GM12878 (cell line): ENCODE results near the gene BCLAF1. TPM values are rescaled to one million over a fixed set of nuclear protein-coding genes. Genes with fewer than 3 reads are reported as not detected.

Experiments used
- ATAC-seq: fragments of 200-7000 bp; cut with Tn5 transposase; 3 replicates; pipeline ENCODE4 v1.9.1; 2020; ENCODE audit warnings: mild to moderate bottlenecking, moderate library complexity
- BruUV-seq: library from RNA; stranded (reverse); fragments of 400-500 nt; replicated peaks from 2 replicates; lab custom pipeline; 2021; lab: Mats Ljungman, UMichigan
- CTCF ChIA-PET: fragments of 300-600 bp; sonication (Branson Sonifier 250); formaldehyde crosslinking; extraction: SDS; loops from one replicate; lab custom pipeline; 2021; ENCODE audit warnings: inconsistent platforms; lab: Yijun Ruan, JAX
- POLR2A ChIA-PET: fragments of 350-600 bp; formaldehyde crosslinking; extraction: SDS; loops from one replicate; lab custom pipeline; 2021; ENCODE audit warnings: inconsistent platforms; lab: Charles Lee
- RAD21 ChIA-PET: fragments of 300-600 bp; sonication (Branson Sonifier 250); formaldehyde crosslinking; loops from one replicate; lab custom pipeline; 2023; ENCODE audit warnings: antibody characterized with exemption; ENCODE audit not compliant: unreplicated experiment; lab: Charles Lee
- SMC1A ChIA-PET: fragments of 300-600 bp; sonication (Branson Sonifier 250); formaldehyde crosslinking; loops from one replicate; lab custom pipeline; 2023; ENCODE audit not compliant: unreplicated experiment, uncharacterized antibody; lab: Charles Lee
- DNase-seq: peaks from one replicate; pipeline ENCODE4 v3.0.0-alpha.2; 2011; ENCODE audit warnings: low read depth, low spot score
- FAIRE-seq: peaks from 3 replicates; lab custom pipeline; 2011; peaks lifted over from hg19 to GRCh38; lab: Jason Lieb, UNC
- H2AFZ ChIP-seq: 2 replicates; pipeline ENCODE4 v1.6.0; 2011; ENCODE audit warnings: low read depth, low read length, control low read depth; ENCODE audit not compliant: control insufficient read depth
- H3K27ac ChIP-seq: 2 replicates; pipeline ENCODE4 v1.5.1; 2011; ENCODE audit warnings: control low read depth; ENCODE audit not compliant: control insufficient read depth, insufficient read depth
- H3K27me3 ChIP-seq, 2 experiments: replicated peaks in 1 of 2; 2 replicates each; pipeline versions ENCODE4 v1.6.0 to v1.6.1; 2011; ENCODE audit warnings: low read length in 1 of 2; ENCODE audit not compliant: control insufficient read depth in 2 of 2, insufficient read depth in 2 of 2
- H3K36me3 ChIP-seq, 2 experiments: 2 replicates each; pipeline ENCODE4 v1.5.1; 2011; ENCODE audit warnings: low read length in 1 of 2; ENCODE audit not compliant: control insufficient read depth in 2 of 2, insufficient read depth in 2 of 2
- H3K4me1 ChIP-seq: 2 replicates; pipeline ENCODE4 v1.6.1; 2011; ENCODE audit warnings: mild to moderate bottlenecking, low read length, moderate library complexity, mixed read lengths; ENCODE audit not compliant: control insufficient read depth, insufficient read depth
- H3K4me2 ChIP-seq: 2 replicates; pipeline ENCODE4 v1.6.0; 2011; ENCODE audit warnings: control low read depth; ENCODE audit not compliant: control insufficient read depth, insufficient read depth
- H3K4me3 ChIP-seq: fragments of 200-600 bp; sonication (generic); 2 replicates; pipeline ENCODE4 v1.5.1; 2016
- H3K79me2 ChIP-seq: 2 replicates; pipeline ENCODE4 v1.6.0; 2011; ENCODE audit warnings: low read length; ENCODE audit not compliant: control insufficient read depth, insufficient read depth
- H3K9ac ChIP-seq: 2 replicates; pipeline ENCODE4 v1.8.0; 2011; ENCODE audit warnings: low read length, control low read depth, mixed read lengths; ENCODE audit not compliant: control insufficient read depth, insufficient read depth
- H3K9me3 ChIP-seq: replicated peaks from 3 replicates; pipeline ENCODE4 v1.5.1; 2011; ENCODE audit warnings: mild to moderate bottlenecking, low read length; ENCODE audit not compliant: control insufficient read depth, insufficient read depth
- H4K20me1 ChIP-seq: 2 replicates; pipeline ENCODE4 v1.6.0; 2011; ENCODE audit not compliant: control insufficient read depth, insufficient read depth
- CBX5 ChIP-seq: sonication (generic); IDR thresholded peaks from 2 replicates; pipeline ENCODE4 v1.6.1; 2016; ENCODE audit warnings: low read depth, moderate library complexity, mild to moderate bottlenecking, inconsistent platforms
- CHD4 ChIP-seq: fragments of 200-600 bp; sonication (generic); IDR thresholded peaks from 2 replicates; pipeline ENCODE4 v1.6.1; 2016; ENCODE audit warnings: mild to moderate bottlenecking
- EED ChIP-seq: sonication (generic); IDR thresholded peaks from 2 replicates; pipeline ENCODE4 v1.6.1; 2016; ENCODE audit warnings: antibody characterized with exemption, low read depth
- JUNB ChIP-seq: IDR thresholded peaks from 2 replicates; pipeline ENCODE4 v1.6.1; 2016; ENCODE audit warnings: antibody characterized with exemption, mild to moderate bottlenecking
- MXI1 ChIP-seq: fragments of 150-350 bp; IDR thresholded peaks from 2 replicates; pipeline ENCODE4 v1.6.1; 2011; ENCODE audit warnings: low read depth, mild to moderate bottlenecking, inconsistent platforms, low read length, improper control_type of control experiment
- NFYB ChIP-seq: IDR thresholded peaks from 2 replicates; pipeline ENCODE4 v1.6.1; 2011; ENCODE audit warnings: low read depth, mild to moderate bottlenecking, low read length, improper control_type of control experiment, moderate library complexity; ENCODE audit not compliant: insufficient read depth
- NR2C1 ChIP-seq: fragments of 450-650 bp; IDR thresholded peaks from 2 replicates; pipeline ENCODE4 v1.6.1; 2017; ENCODE audit warnings: antibody characterized with exemption, mild to moderate bottlenecking, moderate library complexity
- PAX5 ChIP-seq: IDR thresholded peaks from 2 replicates; pipeline ENCODE4 v1.6.1; 2011; ENCODE audit warnings: low read depth, low read length, borderline replicate concordance
- RELA ChIP-seq: fragments of 450-650 bp; IDR thresholded peaks from 2 replicates; pipeline ENCODE4 v1.8.0; 2014; ENCODE audit warnings: borderline replicate concordance; ENCODE audit not compliant: partially characterized antibody
- SMARCA5 ChIP-seq: fragments of 450-650 bp; IDR thresholded peaks from 2 replicates; pipeline ENCODE4 v1.6.1; 2017; ENCODE audit warnings: mild to moderate bottlenecking
- STAT1 ChIP-seq: fragments of 450-650 bp; conservative IDR thresholded peaks from 2 replicates; pipeline ENCODE4 v1.6.1; 2014; ENCODE audit warnings: antibody characterized with exemption, mild to moderate bottlenecking
- TARDBP ChIP-seq: IDR thresholded peaks from 2 replicates; pipeline ENCODE4 v1.6.1; 2016; ENCODE audit warnings: borderline replicate concordance
- ZNF207 ChIP-seq: fragments of 450-650 bp; IDR thresholded peaks from 2 replicates; pipeline ENCODE4 v1.6.1; 2014; ENCODE audit warnings: antibody characterized with exemption, mild to moderate bottlenecking, borderline replicate concordance
- ZNF274 ChIP-seq: IDR thresholded peaks from one replicate; pipeline ENCODE4 v1.8.0; 2011; ENCODE audit not compliant: insufficient read length, insufficient read depth
- ZNF622 ChIP-seq: fragments of 450-650 bp; IDR thresholded peaks from 2 replicates; pipeline ENCODE4 v1.6.1; 2017; ENCODE audit warnings: mild to moderate bottlenecking, inconsistent platforms
- ZSCAN29 ChIP-seq: fragments of 450-650 bp; IDR thresholded peaks from 2 replicates; pipeline ENCODE4 v1.6.1; 2017; ENCODE audit warnings: mild to moderate bottlenecking, moderate library complexity
- WGBS: methylation state at CpG from one replicate; pipeline ENCODE4 v1.1.6; 2016; ENCODE audit warnings: low lambda C conversion rate; ENCODE audit not compliant: insufficient replicate concordance, insufficient coverage; ENCODE audit errors: missing lambda C conversion rate; 5-methylcytosine and 5-hydroxymethylcytosine counted together
- in situ Hi-C: fragments of 300-500 bp; cut with MboI; formaldehyde crosslinking; loops from 9 replicates; pipeline ENCODE4 v1.14.3; 2018; ENCODE audit warnings: mixed read lengths
- intact Hi-C: fragments of 100-400 bp; cut with micrococcal nuclease; formaldehyde crosslinking; loops from one replicate; pipeline ENCODE4 v1.14.2; 2022; ENCODE audit not compliant: unreplicated experiment
- polyA plus RNA-seq, 11 experiments: library from polyadenylated mRNA; depleted of rRNA in 4 of 11; unstranded in 6 of 11; stranded (reverse) in 5 of 11; fragments of >200 nt; fragmentation: Nextera tagmentation in 4 of 11; fragmentation: Illumina TruSeq in 1 of 11; extraction: Ambion mirVana in 4 of 11; extraction: Trizol in 1 of 11; gene quantifications; 1 replicate in 1 of 11; 2 replicates in 10 of 11; pipeline versions ENCODE4 v1.2.1 to v1.2.3, GENCODE V29; 2011 to 2016; ENCODE audit warnings: inconsistent platforms in 2 of 11, missing spikeins in 2 of 11, low read depth in 1 of 11
- total RNA-seq, 4 experiments: library from RNA; depleted of rRNA in 3 of 4; stranded (reverse); fragments of >200 nt in 3 of 4; fragmentation: Illumina TruSeq in 1 of 4; extraction: Trizol in 1 of 4; gene quantifications; 2 replicates each; pipeline versions ENCODE4 v1.2.1 to v1.2.3, GENCODE V29; 2013 to 2021
- TF ChIP-seq, protein P1 (sequence below): fragments of 150-350 bp; IDR thresholded peaks from 2 replicates; pipeline ENCODE4 v1.6.1; 2016; ENCODE audit warnings: low read depth, low read length
- TF ChIP-seq, protein P2 (sequence below): fragments of 450-650 bp; formaldehyde crosslinking; IDR thresholded peaks from 2 replicates; pipeline ENCODE4 v1.4.0; 2022; ENCODE audit warnings: mild to moderate bottlenecking, moderate library complexity

The BCLAF1 gene
- total and polyA plus RNA-seq, 10 of the 15 experiments (the other 5 are each of a cell fraction or from before 2014, with no cell fraction given), result 56.0 to 223 (median 114) TPM

DNA sequence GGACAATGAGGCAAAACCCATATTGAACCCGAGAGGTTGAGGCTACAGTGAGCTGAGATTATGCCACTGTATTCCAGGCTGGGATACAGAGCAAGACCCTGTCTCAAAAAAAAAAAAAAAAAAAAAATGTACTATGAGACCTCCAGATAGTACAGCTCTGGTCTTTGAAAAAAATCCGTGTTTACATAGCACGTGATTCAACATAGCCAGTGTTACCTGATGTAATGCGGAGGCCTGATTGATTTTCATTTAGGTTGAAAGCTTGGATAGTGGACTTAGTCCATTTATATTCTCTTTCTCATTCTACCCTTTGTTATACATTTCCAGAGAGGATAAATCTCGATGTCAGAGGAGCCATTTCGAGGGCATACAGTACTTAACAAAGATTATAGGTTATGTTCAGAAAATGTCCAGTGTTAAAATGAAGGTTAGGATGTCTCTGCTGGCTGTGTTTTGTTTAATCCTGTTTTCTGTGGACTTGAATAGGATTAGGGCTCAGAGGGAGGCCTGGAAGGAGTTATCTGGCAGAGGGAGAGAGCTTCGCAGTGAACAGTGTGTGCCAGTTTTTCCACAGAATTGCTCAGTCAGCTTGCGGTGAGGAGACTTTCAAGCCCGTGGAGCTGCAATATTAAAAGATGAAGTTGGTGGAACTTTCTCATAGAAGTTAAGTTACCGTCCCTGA, 33.9 kb upstream of the BCLAF1 start:
- CTCF ChIA-PET, result interaction anchor here (0.9 kb wide), 1 partner anchor 8 kb away, joined by 3 read pairs; no protein-coding TSS in a partner anchor
- H2AFZ ChIP-seq, result no peak overlapping the region
- intact Hi-C loops, result no loop called here

More for the DNA sequence above, 33.9 kb upstream of the BCLAF1 start:
- no peak for FAIRE-seq
- in situ Hi-C loops, result no loop called here
- BruUV-seq, result no TSS peak
- H3K4me1 ChIP-seq, result no peaks in the 10 kb centered on the region
- H4K20me1 ChIP-seq, result no peaks in the 10 kb centered on the region
- no peak overlapping the region for H3K9ac ChIP-seq
- ChIA-PET RAD21 (no interaction called here), SMC1A (interaction anchor here (0.6 to 1.3 kb wide), 2 partner anchors 10 to 14 kb away, joined by 3 read pairs; no protein-coding TSS in a partner anchor), POLR2A (no interaction called here)
- H3K36me3 ChIP-seq, result no peaks in the 10 kb centered on the region
- no peak for ATAC-seq
- H3K9me3 ChIP-seq, result no peaks in the 10 kb centered on the region
- H3K79me2 ChIP-seq, result no peaks in the 10 kb centered on the region
- DNase-seq, result no peak
- H3K4me2 ChIP-seq, result no peak overlapping the region
- TF ChIP-seq NR2C1 (no peak), ZNF622 (no peak), ZNF207 (no peak), CBX5 (no peak), JUNB (no peak), ZSCAN29 (no peak), ZNF274 (no peak), CHD4 (no peak), STAT1 (no peak), SMARCA5 (no peak), PAX5 (no peak), MXI1 (no peak), RELA (no peak), EED (no peak), TARDBP (no peak), NFYB (no peak)
- TF ChIP-seq, protein P1, sequence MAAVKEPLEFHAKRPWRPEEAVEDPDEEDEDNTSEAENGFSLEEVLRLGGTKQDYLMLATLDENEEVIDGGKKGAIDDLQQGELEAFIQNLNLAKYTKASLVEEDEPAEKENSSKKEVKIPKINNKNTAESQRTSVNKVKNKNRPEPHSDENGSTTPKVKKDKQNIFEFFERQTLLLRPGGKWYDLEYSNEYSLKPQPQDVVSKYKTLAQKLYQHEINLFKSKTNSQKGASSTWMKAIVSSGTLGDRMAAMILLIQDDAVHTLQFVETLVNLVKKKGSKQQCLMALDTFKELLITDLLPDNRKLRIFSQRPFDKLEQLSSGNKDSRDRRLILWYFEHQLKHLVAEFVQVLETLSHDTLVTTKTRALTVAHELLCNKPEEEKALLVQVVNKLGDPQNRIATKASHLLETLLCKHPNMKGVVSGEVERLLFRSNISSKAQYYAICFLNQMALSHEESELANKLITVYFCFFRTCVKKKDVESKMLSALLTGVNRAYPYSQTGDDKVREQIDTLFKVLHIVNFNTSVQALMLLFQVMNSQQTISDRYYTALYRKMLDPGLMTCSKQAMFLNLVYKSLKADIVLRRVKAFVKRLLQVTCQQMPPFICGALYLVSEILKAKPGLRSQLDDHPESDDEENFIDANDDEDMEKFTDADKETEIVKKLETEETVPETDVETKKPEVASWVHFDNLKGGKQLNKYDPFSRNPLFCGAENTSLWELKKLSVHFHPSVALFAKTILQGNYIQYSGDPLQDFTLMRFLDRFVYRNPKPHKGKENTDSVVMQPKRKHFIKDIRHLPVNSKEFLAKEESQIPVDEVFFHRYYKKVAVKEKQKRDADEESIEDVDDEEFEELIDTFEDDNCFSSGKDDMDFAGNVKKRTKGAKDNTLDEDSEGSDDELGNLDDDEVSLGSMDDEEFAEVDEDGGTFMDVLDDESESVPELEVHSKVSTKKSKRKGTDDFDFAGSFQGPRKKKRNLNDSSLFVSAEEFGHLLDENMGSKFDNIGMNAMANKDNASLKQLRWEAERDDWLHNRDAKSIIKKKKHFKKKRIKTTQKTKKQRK, result no peak
- TF ChIP-seq, protein P2, sequence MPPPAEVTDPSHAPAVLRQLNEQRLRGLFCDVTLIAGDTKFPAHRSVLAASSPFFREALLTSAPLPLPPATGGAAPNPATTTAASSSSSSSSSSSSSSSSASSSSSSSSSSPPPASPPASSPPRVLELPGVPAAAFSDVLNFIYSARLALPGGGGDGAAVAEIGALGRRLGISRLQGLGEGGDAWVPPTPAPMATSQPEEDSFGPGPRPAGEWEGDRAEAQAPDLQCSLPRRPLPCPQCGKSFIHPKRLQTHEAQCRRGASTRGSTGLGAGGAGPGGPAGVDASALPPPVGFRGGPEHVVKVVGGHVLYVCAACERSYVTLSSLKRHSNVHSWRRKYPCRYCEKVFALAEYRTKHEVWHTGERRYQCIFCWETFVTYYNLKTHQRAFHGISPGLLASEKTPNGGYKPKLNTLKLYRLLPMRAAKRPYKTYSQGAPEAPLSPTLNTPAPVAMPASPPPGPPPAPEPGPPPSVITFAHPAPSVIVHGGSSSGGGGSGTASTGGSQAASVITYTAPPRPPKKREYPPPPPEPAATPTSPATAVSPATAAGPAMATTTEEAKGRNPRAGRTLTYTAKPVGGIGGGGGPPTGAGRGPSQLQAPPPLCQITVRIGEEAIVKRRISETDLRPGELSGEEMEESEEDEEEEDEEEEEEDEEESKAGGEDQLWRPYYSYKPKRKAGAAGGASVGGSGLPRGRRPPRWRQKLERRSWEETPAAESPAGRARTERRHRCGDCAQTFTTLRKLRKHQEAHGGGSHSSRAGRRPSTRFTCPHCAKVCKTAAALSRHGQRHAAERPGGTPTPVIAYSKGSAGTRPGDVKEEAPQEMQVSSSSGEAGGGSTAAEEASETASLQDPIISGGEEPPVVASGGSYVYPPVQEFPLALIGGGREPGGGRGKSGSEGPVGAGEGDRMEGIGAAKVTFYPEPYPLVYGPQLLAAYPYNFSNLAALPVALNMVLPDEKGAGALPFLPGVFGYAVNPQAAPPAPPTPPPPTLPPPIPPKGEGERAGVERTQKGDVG, result no peak
- no peak overlapping the region for H3K27ac ChIP-seq
- H3K4me3 ChIP-seq, result no peak overlapping the region
- 27% methylated on average over 10 of the region's 10 CpGs for WGBS
- no peaks in the 10 kb centered on the region; a peak in 2 of 4 replicates for H3K27me3 ChIP-seq
